Keratinocyte (primary cell): ENCODE data around the gene FHL3. TPM values are rescaled to one million over a fixed set of nuclear protein-coding genes. Genes with fewer than 3 reads are reported as not detected.

Source experiments
- DNase-seq: peaks from one replicate; pipeline ENCODE4 v3.0.0-alpha.2; 2011; ENCODE audit warnings: low read depth, missing footprints, low spot score
- FAIRE-seq: peaks from 2 replicates; lab custom pipeline; 2011; peaks lifted over from hg19 to GRCh38; lab: Jason Lieb, UNC
- H2AFZ ChIP-seq: 2 replicates; pipeline ENCODE4 v1.6.0; 2012; ENCODE audit warnings: low read length, control low read depth, inconsistent platforms; ENCODE audit not compliant: control insufficient read depth
- H3K27ac ChIP-seq: 2 replicates; pipeline ENCODE4 v1.5.1; 2011; ENCODE audit warnings: low read length; ENCODE audit not compliant: control insufficient read depth, insufficient read depth
- H3K27me3 ChIP-seq: 3 replicates; pipeline ENCODE4 v1.6.0; 2011; ENCODE audit warnings: low read length; ENCODE audit not compliant: control insufficient read depth, insufficient read depth; ENCODE audit errors: extremely low read depth
- H3K36me3 ChIP-seq, 2 experiments: 2 replicates in 1 of 2; 3 replicates in 1 of 2; pipeline ENCODE4 v1.5.1; 2011; ENCODE audit warnings: low read length in 2 of 2, mild to moderate bottlenecking in 1 of 2; ENCODE audit not compliant: control insufficient read depth in 2 of 2, insufficient read depth in 2 of 2; ENCODE audit errors: extremely low read depth in 1 of 2
- H3K4me1 ChIP-seq: 3 replicates; pipeline ENCODE4 v1.5.1; 2011; ENCODE audit warnings: low read length; ENCODE audit not compliant: control insufficient read depth, insufficient read depth; ENCODE audit errors: extremely low read depth
- H3K4me2 ChIP-seq: 3 replicates; pipeline ENCODE4 v1.6.0; 2011; ENCODE audit warnings: low read depth, low read length; ENCODE audit not compliant: control insufficient read depth, insufficient read depth; ENCODE audit errors: extremely low read depth
- H3K4me3 ChIP-seq, 3 experiments: fragments of 200-600 bp in 1 of 3; sonication (generic) in 1 of 3; 2 replicates in 2 of 3; 3 replicates in 1 of 3; pipeline ENCODE4 v1.5.1; 2011 to 2016; ENCODE audit warnings: low read length in 3 of 3, mild to moderate bottlenecking in 3 of 3, control low read depth in 2 of 3, inconsistent platforms in 1 of 3, low read depth in 1 of 3, mixed read lengths in 1 of 3, mixed run types in 1 of 3, moderate library complexity in 1 of 3; ENCODE audit not compliant: control insufficient read depth in 2 of 3, insufficient read depth in 2 of 3; ENCODE audit errors: extremely low read depth in 1 of 3
- H3K79me2 ChIP-seq: 2 replicates; pipeline ENCODE4 v1.6.0; 2012; ENCODE audit warnings: low read length; ENCODE audit not compliant: control insufficient read depth, insufficient read depth
- H3K9ac ChIP-seq: 3 replicates; pipeline ENCODE4 v1.6.0; 2011; ENCODE audit warnings: low read length; ENCODE audit not compliant: control insufficient read depth, insufficient read depth; ENCODE audit errors: extremely low read depth
- H3K9me1 ChIP-seq: 3 replicates; pipeline ENCODE4 v1.6.0; 2011; ENCODE audit warnings: low read length; ENCODE audit not compliant: control insufficient read depth, insufficient read depth; ENCODE audit errors: extremely low read depth
- H3K9me3 ChIP-seq: 2 replicates; pipeline ENCODE4 v1.5.1; 2012; ENCODE audit warnings: low read depth, low read length; ENCODE audit not compliant: control insufficient read depth
- H4K20me1 ChIP-seq: 3 replicates; pipeline ENCODE4 v1.6.0; 2011; ENCODE audit warnings: low read length; ENCODE audit not compliant: control insufficient read depth, insufficient read depth; ENCODE audit errors: extremely low read depth
- EZH2 ChIP-seq: IDR thresholded peaks from one replicate; pipeline ENCODE4 v1.6.1; 2012; ENCODE audit warnings: inconsistent platforms, mild to moderate bottlenecking, low read length, moderate library complexity
- dilution Hi-C: fragments of 300-500 bp; cut with MboI; formaldehyde crosslinking; loops from one replicate; pipeline ENCODE4 v1.7.0; 2020; ENCODE audit warnings: low sequenced_read_pairs; ENCODE audit not compliant: extremely low pct_ligation_motif_present
- polyA plus RNA-seq, 5 experiments: library from polyadenylated mRNA; depleted of rRNA in 3 of 5; stranded (reverse) in 3 of 5; stranded (forward) in 1 of 5; unstranded in 1 of 5; fragments of >200 nt; gene quantifications; 1 replicate in 1 of 5; 2 replicates in 3 of 5; 3 replicates in 1 of 5; pipeline versions ENCODE4 v1.2.1 to v1.2.3, GENCODE V29; 2011 to 2012; ENCODE audit warnings: missing spikeins in 2 of 5, low read depth in 1 of 5, low replicate concordance in 1 of 5
- TF ChIP-seq, protein P1 (sequence below), 3 experiments: IDR thresholded peaks in 1 of 3; conservative IDR thresholded peaks in 1 of 3; optimal IDR thresholded peaks in 1 of 3; 2 replicates in 2 of 3; 3 replicates in 1 of 3; pipeline versions ENCODE3 to v1.5.1; 2011; ENCODE audit warnings: low read length in 3 of 3, mild to moderate bottlenecking in 3 of 3, moderate library complexity in 2 of 3, control low read depth in 1 of 3, inconsistent platforms in 1 of 3; ENCODE audit not compliant: insufficient read depth in 2 of 3; ENCODE audit errors: extremely low read depth in 1 of 3

Gene FHL3
- polyA plus RNA-seq, 1 donor (not counting 4 experiments of a cell fraction or from before 2014, with no cell fraction given), result 5.1 TPM

DNA sequence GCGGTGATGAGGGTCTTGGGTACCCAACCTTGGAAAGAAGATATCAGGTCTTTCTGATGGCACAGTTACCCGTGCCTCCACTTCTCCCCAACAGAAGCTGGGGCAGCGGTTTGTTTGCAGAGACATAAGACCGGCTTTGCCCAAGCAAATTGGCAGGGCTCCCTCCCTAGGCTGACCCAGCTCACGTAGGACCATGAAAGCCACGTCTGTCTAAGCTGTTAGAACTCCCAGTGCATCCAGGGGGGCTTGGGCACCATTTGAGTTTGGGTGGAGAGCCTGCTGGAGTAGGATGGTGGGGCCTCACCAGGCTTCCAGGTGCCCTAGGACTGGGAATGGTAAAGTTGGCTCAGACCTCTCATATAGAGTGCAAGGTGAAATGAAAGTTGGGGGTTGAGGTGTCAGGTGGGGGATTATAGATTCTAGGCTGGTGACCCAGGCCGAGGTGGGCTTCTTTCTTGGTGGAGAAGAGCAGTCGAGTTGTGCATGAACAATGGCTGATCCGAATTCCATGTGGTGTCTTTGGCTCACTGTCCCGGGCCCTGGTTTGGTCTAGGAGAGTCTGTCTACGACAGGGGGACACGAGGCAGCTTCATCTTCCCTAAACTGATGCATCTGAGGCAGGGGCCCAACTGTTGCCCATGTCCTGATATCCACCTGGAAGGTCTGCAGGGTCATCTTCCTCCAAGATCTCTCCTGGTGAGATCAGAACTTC lies 37.9 kb upstream of the FHL3 start:
- H3K27ac ChIP-seq, result no peak overlapping the region
- no peaks in the 10 kb centered on the region for H4K20me1 ChIP-seq
- FAIRE-seq (no peak), DNase-seq (no peak)
- peaks cover 46% of the 10 kb centered on the region for H3K27me3 ChIP-seq
- H3K4me3 ChIP-seq, result no peak overlapping the region
- H3K4me1 ChIP-seq, result peaks cover 26% of the 10 kb centered on the region
- no peaks in the 10 kb centered on the region for H3K9me1 ChIP-seq
- H3K9me3 ChIP-seq, result no peaks in the 10 kb centered on the region
- no peak overlapping the region for H2AFZ ChIP-seq
- peak overlapping the region; percentile 86 for H3K4me2 ChIP-seq
- no peaks in the 10 kb centered on the region for H3K79me2 ChIP-seq
- TF ChIP-seq, protein P1, sequence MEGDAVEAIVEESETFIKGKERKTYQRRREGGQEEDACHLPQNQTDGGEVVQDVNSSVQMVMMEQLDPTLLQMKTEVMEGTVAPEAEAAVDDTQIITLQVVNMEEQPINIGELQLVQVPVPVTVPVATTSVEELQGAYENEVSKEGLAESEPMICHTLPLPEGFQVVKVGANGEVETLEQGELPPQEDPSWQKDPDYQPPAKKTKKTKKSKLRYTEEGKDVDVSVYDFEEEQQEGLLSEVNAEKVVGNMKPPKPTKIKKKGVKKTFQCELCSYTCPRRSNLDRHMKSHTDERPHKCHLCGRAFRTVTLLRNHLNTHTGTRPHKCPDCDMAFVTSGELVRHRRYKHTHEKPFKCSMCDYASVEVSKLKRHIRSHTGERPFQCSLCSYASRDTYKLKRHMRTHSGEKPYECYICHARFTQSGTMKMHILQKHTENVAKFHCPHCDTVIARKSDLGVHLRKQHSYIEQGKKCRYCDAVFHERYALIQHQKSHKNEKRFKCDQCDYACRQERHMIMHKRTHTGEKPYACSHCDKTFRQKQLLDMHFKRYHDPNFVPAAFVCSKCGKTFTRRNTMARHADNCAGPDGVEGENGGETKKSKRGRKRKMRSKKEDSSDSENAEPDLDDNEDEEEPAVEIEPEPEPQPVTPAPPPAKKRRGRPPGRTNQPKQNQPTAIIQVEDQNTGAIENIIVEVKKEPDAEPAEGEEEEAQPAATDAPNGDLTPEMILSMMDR (optimal IDR thresholded peaks at IDR 0.05 in 1 of 3, IDR thresholded peaks at IDR 0.05 in 1 of 3, conservative IDR thresholded peaks at IDR 0.05 in 1 of 3; ENCODE audit: extremely low read depth in 1 of 3, insufficient read depth in 2 of 3, low read length in 3 of 3), result no peak
- no peak for TF ChIP-seq EZH2
- no peaks in the 10 kb centered on the region for H3K36me3 ChIP-seq
- dilution Hi-C loops, result no loop called here
- H3K9ac ChIP-seq, result no peak overlapping the region

DNA sequence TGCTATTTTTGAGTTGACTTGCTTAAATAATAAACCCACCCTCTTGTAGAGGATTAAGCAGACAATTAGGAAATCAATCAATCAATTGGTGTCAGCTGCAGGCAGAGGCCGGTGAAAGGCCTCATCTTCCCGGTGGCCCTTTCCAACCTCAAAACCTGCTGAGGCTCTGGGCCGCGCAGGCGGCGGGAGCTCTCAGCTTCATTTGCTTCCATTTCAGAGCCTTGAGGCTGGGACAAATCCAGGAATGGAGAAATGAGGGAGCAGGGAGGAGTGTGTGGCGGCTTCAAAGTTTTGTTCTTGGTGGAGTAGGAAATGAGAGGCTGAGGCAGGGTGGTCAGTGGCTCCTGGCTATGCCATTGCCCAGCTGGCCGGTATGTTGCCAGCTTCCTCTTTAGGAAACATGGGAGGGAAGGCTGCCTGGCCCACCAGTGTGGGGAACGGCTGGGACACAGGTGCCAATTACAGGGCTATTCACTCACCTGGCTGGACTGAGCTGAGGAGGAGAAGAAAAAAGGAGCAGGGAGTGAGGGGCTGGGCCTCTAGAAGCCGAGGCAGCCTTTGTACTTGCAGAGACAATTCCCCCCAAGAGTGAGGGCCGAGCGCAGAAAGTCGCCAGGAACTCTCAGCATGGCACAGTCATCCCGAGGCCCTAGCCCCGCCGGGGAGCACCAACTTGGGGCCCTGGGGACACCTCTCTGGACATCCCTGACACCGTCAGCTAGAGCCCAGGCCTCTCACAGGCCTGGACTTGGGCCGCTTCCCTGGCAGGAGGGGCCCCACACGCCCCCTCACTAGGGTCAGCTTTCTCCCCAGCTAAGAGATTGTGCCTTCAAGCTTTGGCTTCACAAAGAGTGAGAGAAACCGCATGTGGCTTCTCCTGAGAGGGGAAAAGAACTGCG lies 36.9 kb upstream of the FHL3 start:
- peaks cover 23% of the 10 kb centered on the region for H3K4me1 ChIP-seq
- H3K27me3 ChIP-seq, result peaks cover 46% of the 10 kb centered on the region
- no peaks in the 10 kb centered on the region for H3K9me1 ChIP-seq
- no peaks in the 10 kb centered on the region for H3K9me3 ChIP-seq
- H3K4me2 ChIP-seq, result peak overlapping the region; percentile 22
- TF ChIP-seq EZH2, result no peak
- TF ChIP-seq, protein P1 (optimal IDR thresholded peaks at IDR 0.05 in 1 of 3, IDR thresholded peaks at IDR 0.05 in 1 of 3, conservative IDR thresholded peaks at IDR 0.05 in 1 of 3; ENCODE audit: extremely low read depth in 1 of 3, insufficient read depth in 2 of 3, low read length in 3 of 3), result no peak
- no peaks in the 10 kb centered on the region for H3K79me2 ChIP-seq
- no peak overlapping the region for H3K9ac ChIP-seq
- dilution Hi-C loops, result no loop called here
- no peaks in the 10 kb centered on the region for H4K20me1 ChIP-seq
- H2AFZ ChIP-seq, result no peak overlapping the region
- H3K36me3 ChIP-seq, result no peaks in the 10 kb centered on the region
- H3K27ac ChIP-seq, result no peak overlapping the region
- DNase-seq, result no peak
- no peak for FAIRE-seq
- H3K4me3 ChIP-seq, result no peak overlapping the region
